Activated CD4-positive, alpha-beta T cell treated with anti-CD3 and anti-CD28 coated beads, Interleukin-2, amount 50 U/mL, for 1 hour (primary cell): Measurements from ENCODE around the gene RNF13.

Experiments
- DNase-seq: peaks from one replicate; pipeline ENCODE4 v3.0.0-alpha.2; 2020

RNF13 gene

GRCh38 chr3:150005243-150006112 lies 192.5 kb downstream of the RNF13 start:
- no peak for DNase-seq

GRCh38 chr3:150006794-150007193 lies 193.8 kb downstream of the RNF13 start:
- no peak for DNase-seq
